OCI-LY3 (cell line): Measurements from ENCODE around the gene CCDC14.
A peak's percentile ranks its signal among the peaks of the same experiment; 100 is the strongest.

Experiments
- H2AFZ ChIP-seq: fragments of 200-600, 300-600 bp; shearing (Covaris generic); 2 replicates; pipeline ENCODE4 v1.6.0; 2014; ENCODE audit warnings: antibody characterized with exemption, low read depth, low read length
- H3K27ac ChIP-seq: fragments of 200-600, 300-600 bp; sonication (generic); 2 replicates; pipeline ENCODE4 v1.5.1; 2014; ENCODE audit warnings: mild to moderate bottlenecking, low read length, moderate library complexity, mixed read lengths
- H3K27me3 ChIP-seq: fragments of 200-600, 300-600 bp; sonication (generic); 2 replicates; pipeline ENCODE4 v1.6.1; 2014; ENCODE audit warnings: low read depth, low read length, mixed read lengths
- H3K36me3 ChIP-seq: fragments of 200-600, 300-600 bp; sonication (generic); replicated peaks from 2 replicates; pipeline ENCODE3; 2014; ENCODE audit warnings: low read depth, low read length, mixed read lengths
- H3K4me1 ChIP-seq: fragments of 300-600, 200-600 bp; sonication (generic); 2 replicates; pipeline ENCODE4 v1.6.1; 2014; ENCODE audit warnings: low read length, mixed read lengths
- H3K4me2 ChIP-seq: fragments of 200-600, 300-600 bp; sonication (generic); 2 replicates; pipeline ENCODE4 v1.6.1; 2014; ENCODE audit warnings: low read length, mixed read lengths
- H3K4me3 ChIP-seq: fragments of 300-600, 200-600 bp; sonication (generic); 2 replicates; pipeline ENCODE4 v1.5.1; 2014; ENCODE audit warnings: antibody characterized with exemption, mild to moderate bottlenecking, low read length, moderate library complexity
- H3K79me2 ChIP-seq: fragments of 300-600, 200-600 bp; shearing (Covaris generic); 2 replicates; pipeline ENCODE4 v1.6.1; 2014; ENCODE audit warnings: mild to moderate bottlenecking, low read length, mixed read lengths
- H3K9ac ChIP-seq: fragments of 300-600, 200-600 bp; shearing (Covaris generic); 2 replicates; pipeline ENCODE4 v1.6.0; 2014; ENCODE audit warnings: mild to moderate bottlenecking, low read length, moderate library complexity
- H3K9me3 ChIP-seq: fragments of 200-600, 300-600 bp; shearing (Covaris generic); 2 replicates; pipeline ENCODE4 v1.6.1; 2014; ENCODE audit warnings: low read length, mixed read lengths; ENCODE audit not compliant: insufficient read depth
- H4K20me1 ChIP-seq: fragments of 200-600, 300-600 bp; sonication (generic); 2 replicates; pipeline ENCODE4 v1.6.1; 2016; ENCODE audit warnings: low read length, mixed read lengths; ENCODE audit not compliant: insufficient read depth
- CTCF ChIP-seq: fragments of 200-600, 300-600 bp; sonication (generic); IDR thresholded peaks from 2 replicates; pipeline ENCODE4 v1.5.1; 2014; ENCODE audit warnings: antibody characterized with exemption, low read length, low read depth
- EZH2phosphoT487 ChIP-seq: fragments of 200-600 bp; shearing (Covaris generic); IDR thresholded peaks from 2 replicates; pipeline ENCODE4 v1.6.1; 2018; ENCODE audit warnings: antibody characterized with exemption, mixed run types, low read depth

Gene CCDC14

GRCh38 chr3:123947482-123947881 is 13.5 kb downstream of the CCDC14 start:
- H3K4me3 ChIP-seq, result no peak overlapping the region
- H3K36me3 ChIP-seq, result peaks cover 37% of the 10 kb centered on the region
- no peaks in the 10 kb centered on the region for H3K79me2 ChIP-seq
- H3K27me3 ChIP-seq, result no peaks in the 10 kb centered on the region
- no peaks in the 10 kb centered on the region for H4K20me1 ChIP-seq
- TF ChIP-seq EZH2phosphoT487 (no peak), CTCF (no peak)
- no peaks in the 10 kb centered on the region for H3K4me1 ChIP-seq
- H3K9ac ChIP-seq, result no peak overlapping the region
- H3K27ac ChIP-seq, result no peak overlapping the region
- H2AFZ ChIP-seq, result no peak overlapping the region
- H3K9me3 ChIP-seq, result no peaks in the 10 kb centered on the region
- H3K4me2 ChIP-seq, result no peak overlapping the region

GRCh38 chr3:123941542-123941941 is 19.5 kb downstream of the CCDC14 start:
- no peak for TF ChIP-seq CTCF
- TF ChIP-seq EZH2phosphoT487, result no peak
- H4K20me1 ChIP-seq, result no peaks in the 10 kb centered on the region
- H3K9ac ChIP-seq, result no peak overlapping the region
- H3K27ac ChIP-seq, result no peak overlapping the region
- H3K4me2 ChIP-seq, result no peak overlapping the region
- H3K27me3 ChIP-seq, result no peaks in the 10 kb centered on the region
- H3K4me1 ChIP-seq, result peaks cover 3% of the 10 kb centered on the region; the same call in 1 of the 2 replicates
- H3K36me3 ChIP-seq, result peaks cover 34% of the 10 kb centered on the region
- H2AFZ ChIP-seq, result no peak overlapping the region
- no peak overlapping the region for H3K4me3 ChIP-seq
- H3K9me3 ChIP-seq, result no peaks in the 10 kb centered on the region
- no peaks in the 10 kb centered on the region for H3K79me2 ChIP-seq

GRCh38 chr3:123941121-123941520 is 19.9 kb downstream of the CCDC14 start:
- H3K4me1 ChIP-seq, result peaks cover 3% of the 10 kb centered on the region; the same call in 1 of the 2 replicates
- peaks cover 34% of the 10 kb centered on the region for H3K36me3 ChIP-seq

GRCh38 chr3:123939706-123940105 is 21.3 kb downstream of the CCDC14 start:
- TF ChIP-seq CTCF (no peak), EZH2phosphoT487 (no peak)
- Histone ChIP-seq H3K36me3 (peaks cover 34% of the 10 kb centered on the region), H3K79me2 (no peaks in the 10 kb centered on the region), H3K4me2 (no peak overlapping the region), H3K4me1 (peaks cover 3% of the 10 kb centered on the region; the same call in 1 of the 2 replicates), H3K4me3 (no peak overlapping the region), H3K27me3 (no peaks in the 10 kb centered on the region), H4K20me1 (no peaks in the 10 kb centered on the region), H3K9ac (no peak overlapping the region), H3K9me3 (no peaks in the 10 kb centered on the region), H3K27ac (no peak overlapping the region), H2AFZ (no peak overlapping the region)

More at GRCh38 chr3:123941121-123941520, 19.9 kb downstream of the CCDC14 start:
- TF ChIP-seq CTCF (0 out of 2 replicates have a peak, but pooled peaks have one; percentile 15), EZH2phosphoT487 (no peak)
- H3K79me2 ChIP-seq, result no peaks in the 10 kb centered on the region
- no peak overlapping the region for H2AFZ ChIP-seq
- H4K20me1 ChIP-seq, result no peaks in the 10 kb centered on the region
- H3K4me2 ChIP-seq, result no peak overlapping the region
- H3K9ac ChIP-seq, result no peak overlapping the region
- H3K9me3 ChIP-seq, result no peaks in the 10 kb centered on the region
- H3K27ac ChIP-seq, result no peak overlapping the region
- no peaks in the 10 kb centered on the region for H3K27me3 ChIP-seq
- no peak overlapping the region for H3K4me3 ChIP-seq
